Thymus (tissue), 11 donors: ENCODE measurements around the gene ENDOU. TPM values are rescaled to one million over a fixed set of nuclear protein-coding genes. Genes with fewer than 3 reads are reported as not detected.

Experiments
- DNase-seq, 9 donors: peaks; one replicate each; pipeline ENCODE4 v3.0.0-alpha.2; 2013; ENCODE audit warnings: low spot score in 9 of 9, low read depth in 6 of 9, missing footprints in 1 of 9
- H3K27ac ChIP-seq, 2 donors: one replicate each; pipeline ENCODE4 v1.5.1; 2013; ENCODE audit warnings: control low read depth in 1 of 2, low read depth in 1 of 2, low read length in 1 of 2, mild to moderate bottlenecking in 1 of 2, moderate library complexity in 1 of 2
- H3K27me3 ChIP-seq, 2 donors: one replicate each; pipeline ENCODE4 v1.5.1; 2013; ENCODE audit warnings: low read length in 1 of 2; ENCODE audit not compliant: control insufficient read depth in 2 of 2, insufficient read depth in 1 of 2
- H3K36me3 ChIP-seq, 2 donors: one replicate each; pipeline ENCODE4 v1.5.1; 2013; ENCODE audit warnings: low read length in 1 of 2, mild to moderate bottlenecking in 1 of 2, moderate library complexity in 1 of 2; ENCODE audit not compliant: control insufficient read depth in 2 of 2, insufficient read depth in 2 of 2
- H3K4me1 ChIP-seq, 2 donors: one replicate each; pipeline ENCODE4 v1.5.1; 2013; ENCODE audit warnings: low read length in 2 of 2; ENCODE audit not compliant: control insufficient read depth in 2 of 2, insufficient read depth in 2 of 2
- H3K4me3 ChIP-seq, 2 donors: one replicate each; pipeline ENCODE4 v1.5.1; 2013; ENCODE audit warnings: low read length in 2 of 2, control low read depth in 1 of 2, mild to moderate bottlenecking in 1 of 2
- H3K9me3 ChIP-seq, 2 donors: one replicate each; pipeline ENCODE4 v1.5.1; 2013; ENCODE audit warnings: low read length in 1 of 2, mild to moderate bottlenecking in 1 of 2; ENCODE audit not compliant: control insufficient read depth in 2 of 2, insufficient read depth in 1 of 2
- WGBS: extraction: QIAGEN DNeasy Blood & Tissue Kit; methylation state at CpG from one replicate; pipeline ENCODE4 v1.1.7; 2013; 5-methylcytosine and 5-hydroxymethylcytosine counted together
- polyA plus RNA-seq: library from polyadenylated mRNA; stranded (reverse); fragments of 200-250 nt; gene quantifications from one replicate; pipeline ENCODE4 v1.2.3, GENCODE V29; 2013
- total RNA-seq: library from RNA; stranded (reverse); fragments of 120-200 nt; gene quantifications from one replicate; pipeline ENCODE4 v1.2.4, GENCODE V29; 2013
- donor health status: healthy.

The ENDOU gene
- total and polyA plus RNA-seq, 2 donors, result 0.14 to 1.3 TPM

DNA sequence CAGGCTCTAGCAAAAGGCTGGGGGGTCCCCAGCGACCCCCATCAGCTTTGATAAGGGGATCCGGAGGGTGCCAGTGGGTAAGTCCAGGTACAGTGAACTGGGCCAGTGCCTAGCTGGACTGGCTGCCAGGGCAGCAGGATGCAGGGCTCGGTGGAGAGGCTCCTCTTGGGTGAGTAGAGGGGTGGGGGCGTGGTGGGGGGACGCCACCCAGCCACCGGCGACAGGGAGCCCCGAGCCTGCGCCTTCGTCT lies 33.2 kb upstream of the ENDOU start:
- Histone ChIP-seq H3K36me3 (no peaks in the 10 kb centered on the region), H3K27me3 (peaks cover 3 to 32% of the 10 kb centered on the region in 2 donors), H3K4me1 (peaks cover 25 to 56% of the 10 kb centered on the region in 2 donors), H3K4me3 (peak overlapping the region; percentile 45 to 57), H3K27ac (peak overlapping the region in 1 of 2 donors; percentile 4), H3K9me3 (no peaks in the 10 kb centered on the region)
- WGBS, result 2% methylated on average over 10 of the region's 10 CpGs
- no peak for DNase-seq

DNA sequence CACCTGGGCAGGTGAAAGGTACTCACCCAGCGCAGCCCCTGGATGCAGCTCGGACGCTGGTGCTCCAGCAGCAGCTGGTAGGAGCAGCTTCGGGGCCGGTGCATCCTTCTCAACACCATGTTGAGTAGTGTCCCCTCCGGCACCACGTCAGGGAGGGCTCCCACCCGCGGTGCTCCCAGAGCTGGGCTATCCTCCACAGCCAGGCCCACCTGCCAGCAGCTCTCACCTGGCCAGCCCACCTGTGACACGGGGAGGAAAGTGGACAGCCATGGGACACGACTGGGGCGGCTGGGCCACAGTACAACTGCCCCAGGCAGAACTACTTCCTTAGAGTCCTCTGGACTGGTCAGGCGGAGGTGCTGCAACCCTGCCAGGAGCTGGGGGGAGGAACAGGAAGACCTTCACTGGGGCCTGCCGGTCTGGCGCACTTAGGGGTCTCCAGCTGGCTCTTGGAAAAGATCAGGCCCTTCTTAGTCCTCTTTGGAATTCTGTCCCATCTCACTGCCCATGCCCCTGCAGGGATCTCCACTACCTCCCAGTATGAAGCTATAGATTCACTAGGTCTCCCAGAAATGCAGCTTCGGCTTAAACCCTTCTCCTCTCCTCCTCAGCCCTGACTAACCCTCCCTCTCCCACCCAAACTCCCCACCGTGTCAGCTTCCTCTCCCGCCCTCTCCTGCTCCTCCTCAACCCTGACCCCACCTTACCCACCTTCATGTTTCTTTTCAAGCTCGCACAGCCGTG lies 32.7 kb upstream of the ENDOU start:
- peak in 1 of 9 donors; percentile 46 for DNase-seq
- Histone ChIP-seq H3K36me3 (no peaks in the 10 kb centered on the region), H3K4me3 (peak overlapping the region; percentile 45 to 57), H3K9me3 (no peaks in the 10 kb centered on the region), H3K27ac (no peak overlapping the region), H3K4me1 (peaks cover 25 to 52% of the 10 kb centered on the region in 2 donors), H3K27me3 (peaks cover 3 to 28% of the 10 kb centered on the region in 2 donors)
- 58% methylated on average over 20 of the region's 20 CpGs for WGBS

DNA sequence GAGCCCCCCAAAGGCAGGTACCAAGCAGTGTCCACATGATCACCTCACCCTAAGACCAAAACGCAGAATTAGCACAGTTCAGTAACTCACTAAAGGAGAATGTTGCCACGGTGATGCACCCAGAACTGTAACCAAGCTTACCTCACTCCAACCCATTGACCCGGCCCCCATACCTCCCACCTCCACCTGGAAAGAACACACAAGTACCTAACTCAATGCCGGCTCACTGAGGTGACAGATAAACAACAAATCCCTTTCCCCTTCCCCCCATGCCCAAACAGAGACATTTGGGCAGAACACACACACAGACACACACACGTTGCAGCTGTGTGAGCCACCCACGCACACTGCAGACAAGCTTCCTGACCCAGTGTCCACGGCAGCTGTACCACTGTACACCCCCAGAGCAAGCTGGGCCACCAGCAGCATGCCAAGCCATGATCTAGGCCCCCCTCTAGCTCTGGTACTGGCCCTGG lies 32.1 kb upstream of the ENDOU start:
- Histone ChIP-seq H3K27ac (no peak overlapping the region), H3K9me3 (no peaks in the 10 kb centered on the region), H3K36me3 (no peaks in the 10 kb centered on the region), H3K27me3 (peaks cover 3 to 28% of the 10 kb centered on the region in 2 donors), H3K4me1 (peaks cover 25 to 52% of the 10 kb centered on the region in 2 donors), H3K4me3 (no peak overlapping the region)
- 67% methylated on average over 7 of the region's 7 CpGs for WGBS
- no peak for DNase-seq

DNA sequence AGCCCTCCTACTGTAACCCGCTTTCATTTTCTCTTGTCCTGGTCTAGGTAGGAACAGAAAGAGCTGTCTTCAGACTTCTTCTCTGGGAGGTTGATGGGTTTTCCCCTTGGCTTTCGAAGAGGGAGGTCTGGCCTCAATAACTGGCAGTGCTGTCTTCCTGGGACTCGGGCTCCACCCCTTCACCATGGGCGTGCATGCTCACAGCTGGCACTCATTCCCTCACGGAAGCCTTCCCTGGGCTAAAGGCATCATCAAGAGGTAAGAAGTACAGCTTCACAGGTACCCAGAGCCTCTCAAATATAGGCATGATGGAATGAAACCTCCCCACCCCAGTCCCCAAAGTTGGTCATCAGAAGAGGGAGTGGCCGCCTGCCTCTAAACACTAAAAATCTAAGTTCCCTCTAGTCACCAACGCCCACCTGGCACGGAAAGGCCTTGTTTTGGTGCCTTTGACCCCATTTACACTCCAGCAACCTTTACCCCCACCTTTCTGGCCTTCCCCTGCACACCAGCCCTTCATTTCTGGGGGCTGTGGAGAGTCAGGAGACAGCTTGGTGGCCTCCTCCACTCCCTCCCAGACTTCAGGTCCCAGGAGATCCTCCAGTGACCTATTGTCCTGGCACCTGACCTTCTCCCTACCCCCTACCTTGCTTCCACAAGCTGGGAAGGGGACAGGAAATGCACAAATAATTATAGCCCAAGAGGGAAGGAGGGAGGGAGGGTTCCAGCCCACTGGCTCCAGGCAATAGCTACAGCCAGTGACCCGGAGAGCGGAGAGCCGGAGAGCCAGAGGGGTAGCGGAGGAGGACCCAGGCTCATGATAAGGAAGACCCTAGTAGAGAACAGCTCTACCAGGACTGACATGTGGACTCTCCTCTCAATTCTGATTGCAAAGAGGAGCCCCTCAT lies 30.6 kb upstream of the ENDOU start:
- Histone ChIP-seq H3K27me3 (peaks cover 3 to 28% of the 10 kb centered on the region in 2 donors), H3K4me1 (peaks cover 25 to 49% of the 10 kb centered on the region in 2 donors), H3K9me3 (no peaks in the 10 kb centered on the region), H3K4me3 (no peak overlapping the region), H3K27ac (no peak overlapping the region), H3K36me3 (no peaks in the 10 kb centered on the region)
- DNase-seq, result no peak
- 95% methylated on average over 12 of the region's 12 CpGs for WGBS

DNA sequence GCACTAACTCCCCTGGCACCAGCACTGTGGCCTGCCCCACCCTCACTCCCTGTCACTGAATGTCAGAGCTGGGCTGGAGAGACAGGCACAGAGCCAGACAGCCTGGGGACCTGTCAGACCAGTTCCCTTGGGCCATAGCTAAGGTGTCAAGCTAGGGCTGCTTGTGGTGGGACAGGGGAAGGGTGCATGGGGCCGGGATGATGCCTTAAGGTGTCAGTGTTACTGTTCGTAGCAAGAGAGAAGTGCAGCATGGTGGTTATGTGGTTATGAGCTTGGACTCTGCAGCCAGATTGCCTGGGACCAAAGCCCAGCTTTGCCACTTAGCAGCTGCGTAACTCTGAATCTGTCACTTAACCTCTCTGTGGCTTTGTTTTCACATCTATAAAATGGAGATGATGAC lies 29.6 kb upstream of the ENDOU start:
- 91% methylated on average over 3 of the region's 3 CpGs for WGBS
- peaks cover 3 to 23% of the 10 kb centered on the region in 2 donors for H3K27me3 ChIP-seq

DNA sequence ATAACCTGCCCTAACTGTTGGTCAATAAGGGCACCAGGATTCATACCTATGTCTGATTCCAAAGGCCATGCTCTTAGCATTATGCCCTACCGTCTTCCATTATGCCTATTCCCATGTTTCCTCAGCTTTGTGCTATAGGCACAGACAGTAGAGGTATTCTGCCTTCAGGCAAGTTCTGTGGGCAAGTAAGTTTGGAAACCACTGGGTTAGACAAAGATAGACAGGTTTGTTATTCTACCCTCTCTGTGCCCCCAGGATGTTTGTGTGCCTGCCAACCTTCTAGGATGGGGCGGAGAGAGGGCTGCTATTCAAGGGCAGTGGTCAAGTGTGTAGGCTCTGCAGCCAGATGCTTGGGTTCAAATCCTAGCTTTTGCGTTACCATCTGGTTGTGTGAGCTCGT lies 28.8 kb upstream of the ENDOU start:
- H3K9me3 ChIP-seq, result no peaks in the 10 kb centered on the region
- WGBS, result 98% methylated on average over 4 of the region's 4 CpGs
- no peak for DNase-seq
- H3K27ac ChIP-seq, result no peak overlapping the region
- peaks cover 20 to 40% of the 10 kb centered on the region in 2 donors for H3K4me1 ChIP-seq
- H3K4me3 ChIP-seq, result no peak overlapping the region
- H3K27me3 ChIP-seq, result peaks cover 0 to 18% of the 10 kb centered on the region in 2 donors
- no peaks in the 10 kb centered on the region for H3K36me3 ChIP-seq

More for the DNA sequence above, 29.6 kb upstream of the ENDOU start:
- Histone ChIP-seq H3K4me3 (no peak overlapping the region), H3K27ac (no peak overlapping the region), H3K9me3 (no peaks in the 10 kb centered on the region), H3K36me3 (no peaks in the 10 kb centered on the region), H3K4me1 (peaks cover 25 to 48% of the 10 kb centered on the region in 2 donors)
- DNase-seq, result no peak

DNA sequence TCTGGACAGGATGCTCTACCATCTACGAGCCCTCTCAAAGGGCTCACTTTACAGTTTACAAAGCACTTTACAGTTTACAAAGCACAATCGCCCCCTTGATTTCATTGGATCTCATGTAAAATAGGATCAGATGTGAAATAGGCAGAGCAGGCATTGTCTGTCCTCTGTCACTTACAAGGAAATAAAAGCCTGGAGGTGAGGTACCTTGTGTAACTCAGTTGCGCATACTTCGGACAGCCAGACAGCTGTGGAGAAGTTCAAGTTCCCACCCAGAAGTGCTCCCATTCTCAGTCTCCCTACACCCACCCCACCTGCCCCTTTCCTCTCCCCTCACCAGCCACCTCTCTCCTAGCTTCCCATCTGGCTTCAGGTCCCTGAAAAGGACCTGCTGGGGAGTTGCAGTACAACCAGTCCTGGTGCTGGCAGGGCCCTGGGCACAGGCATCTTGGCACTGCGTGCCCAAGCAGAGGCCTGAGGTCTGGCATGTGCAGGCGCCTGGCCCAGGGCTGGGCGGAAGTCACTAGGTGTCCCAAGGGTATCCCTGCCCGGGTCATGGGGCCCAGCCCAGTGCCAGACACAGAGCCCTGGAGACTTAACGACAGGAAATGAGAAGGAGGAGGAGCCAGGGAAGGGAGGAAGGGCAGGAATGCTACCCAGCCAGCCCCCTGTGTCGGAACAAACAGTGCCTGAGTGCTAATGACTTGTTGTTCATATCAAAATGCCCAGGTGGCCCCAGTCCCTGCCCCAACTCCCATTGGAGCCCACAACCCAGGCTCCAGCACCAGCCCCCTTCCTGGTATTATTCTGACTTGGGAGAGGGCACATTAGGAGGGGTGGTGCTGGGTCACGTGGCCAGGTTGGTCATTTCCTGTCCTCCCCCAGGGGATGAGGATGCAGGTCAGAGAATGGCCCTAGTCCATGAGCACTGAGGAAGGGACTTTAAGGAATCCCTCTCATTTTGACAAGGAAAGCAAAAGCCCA lies 28.0 kb upstream of the ENDOU start:
- WGBS, result 93% methylated on average over 11 of the region's 11 CpGs

DNA sequence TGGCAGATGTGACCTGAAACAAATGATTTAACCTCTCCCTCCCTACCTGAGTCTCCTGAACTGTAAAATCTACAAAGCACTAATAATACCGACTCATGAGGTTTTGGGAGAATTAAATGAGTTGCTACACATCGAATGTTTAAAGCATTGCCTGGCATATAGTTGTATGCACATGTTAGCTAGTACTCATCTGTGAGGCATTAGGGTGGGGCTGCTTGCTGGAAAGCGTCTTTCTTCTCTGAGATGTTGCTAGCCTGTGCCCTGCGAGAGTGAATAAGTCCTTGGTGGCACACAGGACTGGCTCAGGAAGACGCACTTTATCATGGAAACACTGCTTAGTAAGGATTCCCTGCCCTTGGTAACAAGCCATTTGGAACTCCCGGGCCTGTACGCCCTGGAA lies 27.3 kb upstream of the ENDOU start:
- Histone ChIP-seq H3K27me3 (peaks cover 0 to 6% of the 10 kb centered on the region in 2 donors), H3K9me3 (no peaks in the 10 kb centered on the region), H3K27ac (no peak overlapping the region), H3K4me1 (peaks cover 9 to 25% of the 10 kb centered on the region in 2 donors), H3K36me3 (no peaks in the 10 kb centered on the region), H3K4me3 (no peak overlapping the region)
- no peak for DNase-seq
- 97% methylated on average over 7 of the region's 7 CpGs for WGBS

More for the DNA sequence above, 28.0 kb upstream of the ENDOU start:
- Histone ChIP-seq H3K9me3 (no peaks in the 10 kb centered on the region), H3K4me1 (peaks cover 15 to 32% of the 10 kb centered on the region in 2 donors), H3K4me3 (no peak overlapping the region), H3K36me3 (no peaks in the 10 kb centered on the region), H3K27me3 (peaks cover 0 to 12% of the 10 kb centered on the region in 2 donors), H3K27ac (no peak overlapping the region)
- DNase-seq, result no peak
